Thyroid gland (tissue), 4 donors: ENCODE data around the gene FCHSD2.

Source experiments
- CTCF ChIP-seq, 6 experiments: fragments of 200-600 bp in 3 of 6; fragments of 450-650 bp in 3 of 6; sonication (generic) in 3 of 6; IDR thresholded peaks; one replicate each; pipeline ENCODE4 v1.5.1; 2016 to 2019; ENCODE audit warnings: antibody characterized with exemption in 6 of 6, mild to moderate bottlenecking in 2 of 6, inconsistent platforms in 1 of 6, moderate library complexity in 1 of 6
- POLR2A ChIP-seq, 2 donors: fragments of 450-650 bp; IDR thresholded peaks; one replicate each; pipeline ENCODE4 v1.6.1; 2017; ENCODE audit warnings: antibody characterized with exemption in 2 of 2, mild to moderate bottlenecking in 2 of 2, moderate library complexity in 1 of 2

GRCh38 chr11:73116636-73117035 is 25.5 kb downstream of the FCHSD2 start:
- TF ChIP-seq CTCF (IDR thresholded peaks at IDR 0.05) (no peak), POLR2A (IDR thresholded peaks at IDR 0.05) (no peak)
